SH-SY5Y (cell line): ENCODE results near the gene LRP2.

Experiments
- GATA2 ChIP-seq: IDR thresholded peaks from 2 replicates; pipeline ENCODE4 v1.6.1; 2011; ENCODE audit warnings: mild to moderate bottlenecking, low read depth, low read length
- GATA3 ChIP-seq: IDR thresholded peaks from 2 replicates; pipeline ENCODE4 v1.6.1; 2011; ENCODE audit warnings: low read depth, mild to moderate bottlenecking, low read length, moderate library complexity

The LRP2 gene

GRCh38 chr2:169193618-169194017, 168.7 kb downstream of the LRP2 start:
- TF ChIP-seq GATA2 (no peak), GATA3 (no peak)

GRCh38 chr2:169190197-169190775, 172.0 kb downstream of the LRP2 start:
- TF ChIP-seq GATA3 = no peak
- TF ChIP-seq GATA2 = no peak

DNA sequence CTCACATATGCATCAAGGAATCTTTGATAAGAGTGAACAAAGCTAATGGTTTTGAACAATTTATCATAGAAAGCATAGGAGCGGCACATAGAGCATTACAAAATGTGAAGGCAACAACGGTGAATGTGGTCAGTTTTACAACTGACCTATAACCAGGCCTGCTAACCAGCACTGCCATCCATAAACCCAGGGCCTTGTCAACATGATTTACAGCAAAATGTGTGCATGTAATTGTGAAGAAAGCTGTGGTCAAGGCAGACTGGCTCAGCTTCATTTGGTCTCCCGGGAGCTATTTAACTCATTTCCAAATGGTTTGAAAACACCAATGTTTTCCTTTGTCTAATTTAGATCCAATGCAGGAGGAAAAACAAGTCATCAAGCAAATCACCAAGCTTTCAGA, 173.2 kb downstream of the LRP2 start:
- no peak for TF ChIP-seq GATA2
- TF ChIP-seq GATA3 = no peak

GRCh38 chr2:169185711-169186110, 176.6 kb downstream of the LRP2 start:
- no peak for TF ChIP-seq GATA3
- no peak for TF ChIP-seq GATA2

- TF ChIP-seq GATA3 (no peak), GATA2 (no peak)
Observed at GRCh38 chr2:169184074-169184473, 178.3 kb downstream of the LRP2 start.

GRCh38 chr2:169182573-169182972, 179.8 kb downstream of the LRP2 start:
- TF ChIP-seq GATA2 (no peak), GATA3 (no peak)

DNA sequence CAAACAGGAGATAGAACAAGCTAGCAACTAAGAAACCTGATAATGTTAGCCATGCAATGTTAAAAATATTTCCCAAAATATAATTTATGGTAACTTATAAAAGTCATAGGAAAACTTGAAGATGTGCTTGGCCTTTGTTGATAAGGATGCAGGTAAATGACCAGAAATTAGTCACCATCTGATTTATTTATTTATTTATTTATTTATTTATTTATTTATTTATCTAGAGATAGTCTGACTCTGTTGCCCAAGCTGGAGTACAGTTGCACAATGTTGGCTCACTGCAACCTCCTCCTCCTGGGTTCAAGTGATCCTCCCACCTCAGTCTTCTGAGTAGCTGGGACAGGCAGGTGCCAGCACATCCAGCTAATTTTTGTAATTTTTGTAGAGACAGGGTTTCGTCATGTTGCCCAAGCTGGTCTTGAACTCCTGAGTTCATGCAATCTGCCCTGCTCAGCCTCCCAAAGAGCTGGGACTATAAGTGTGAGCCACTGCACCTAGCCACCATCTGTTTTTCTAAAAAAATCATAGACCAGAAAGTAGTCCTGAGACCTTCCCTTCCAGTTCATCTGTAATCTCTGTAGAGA, 183.4 kb downstream of the LRP2 start:
- TF ChIP-seq GATA3 (no peak), GATA2 (no peak)

DNA sequence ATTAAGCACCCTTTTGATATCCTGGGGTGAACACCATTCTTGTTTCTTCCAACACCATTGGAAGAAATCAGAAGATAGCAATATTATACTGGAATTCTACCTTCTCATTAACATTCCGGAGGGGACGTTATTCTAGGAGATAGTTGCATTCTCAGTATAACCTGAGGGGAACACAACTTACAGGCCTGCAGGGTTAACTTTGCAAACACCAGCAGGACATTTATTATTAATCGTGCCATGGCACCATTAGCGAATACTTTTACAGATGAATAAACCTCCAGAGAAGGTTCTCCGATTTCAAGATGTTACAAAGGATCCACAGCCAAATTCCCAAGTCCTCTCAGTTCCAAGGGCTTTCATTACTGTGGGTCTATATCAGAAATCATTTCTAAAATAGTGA, 184.0 kb downstream of the LRP2 start:
- no peak for TF ChIP-seq GATA2
- TF ChIP-seq GATA3 = no peak

GRCh38 chr2:169175112-169175511, 187.2 kb downstream of the LRP2 start:
- TF ChIP-seq GATA3 (no peak), GATA2 (no peak)

DNA sequence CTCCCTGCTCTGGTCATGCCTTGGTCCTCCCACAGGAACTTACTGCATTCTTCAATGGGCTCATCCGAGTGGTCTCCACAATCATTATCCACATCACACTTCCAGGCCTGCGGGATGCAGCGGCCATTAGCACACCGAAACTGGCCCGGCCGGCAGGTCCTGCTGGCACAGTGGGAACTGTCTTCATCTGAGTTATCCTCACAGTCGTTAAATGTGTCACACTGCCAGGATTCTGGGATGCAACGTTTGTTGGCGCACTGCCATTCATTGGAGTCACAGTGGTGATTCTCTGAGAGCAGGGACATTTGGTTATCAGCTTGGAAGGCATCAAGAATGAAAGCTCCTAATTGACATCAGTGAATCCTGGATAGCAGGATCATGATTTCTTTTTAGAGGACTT, 188.5 kb downstream of the LRP2 start:
- TF ChIP-seq GATA3 = no peak
- no peak for TF ChIP-seq GATA2

DNA sequence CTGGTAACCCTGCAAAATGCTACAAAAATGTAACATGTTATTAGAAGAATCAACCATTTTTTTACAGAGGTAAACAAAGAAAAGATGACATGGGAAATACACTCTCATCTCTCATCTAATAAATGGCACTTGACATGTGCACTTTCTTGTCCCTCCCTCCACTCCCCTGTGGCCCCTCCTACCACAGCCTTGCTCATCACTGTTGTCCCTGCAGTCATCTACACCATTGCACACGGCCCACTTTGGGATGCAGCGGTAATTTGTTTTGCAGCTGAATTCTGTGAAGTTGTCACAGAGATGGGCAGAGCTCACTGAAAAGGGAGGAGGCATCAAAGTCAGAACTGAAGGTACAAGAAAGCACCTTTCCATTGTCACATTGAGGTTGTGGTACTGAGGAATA, 189.4 kb downstream of the LRP2 start:
- TF ChIP-seq GATA2 (no peak), GATA3 (no peak)

DNA sequence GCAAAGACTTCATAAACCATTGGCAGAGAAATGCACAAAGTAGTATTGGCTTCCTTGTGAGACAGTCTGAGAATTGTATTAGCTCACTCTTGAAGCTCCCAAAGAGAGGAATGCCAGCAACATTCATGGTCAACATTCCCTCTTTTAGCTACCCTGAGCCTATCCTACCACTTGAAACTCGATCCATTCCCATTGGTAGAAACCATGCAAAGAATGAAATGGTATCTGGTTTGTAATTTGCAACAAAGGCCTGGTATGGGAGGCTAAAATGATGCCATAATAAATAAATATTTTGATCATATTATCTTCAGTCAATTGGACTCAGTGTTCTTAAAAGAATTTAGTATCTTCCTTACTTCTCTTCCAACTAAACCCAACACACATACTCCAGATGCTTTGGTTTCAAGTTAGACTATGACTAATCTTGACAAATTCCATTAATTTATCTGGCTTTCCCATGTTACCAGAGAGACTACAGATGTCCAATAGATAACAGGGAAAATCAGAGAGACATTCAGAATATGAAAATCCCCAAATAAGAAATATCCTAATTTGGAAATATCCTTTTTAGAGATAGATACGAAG, 190.1 kb downstream of the LRP2 start:
- TF ChIP-seq GATA3 (no peak), GATA2 (no peak)

GRCh38 chr2:169165791-169166190, 196.5 kb downstream of the LRP2 start:
- TF ChIP-seq GATA2 (no peak), GATA3 (no peak)

DNA sequence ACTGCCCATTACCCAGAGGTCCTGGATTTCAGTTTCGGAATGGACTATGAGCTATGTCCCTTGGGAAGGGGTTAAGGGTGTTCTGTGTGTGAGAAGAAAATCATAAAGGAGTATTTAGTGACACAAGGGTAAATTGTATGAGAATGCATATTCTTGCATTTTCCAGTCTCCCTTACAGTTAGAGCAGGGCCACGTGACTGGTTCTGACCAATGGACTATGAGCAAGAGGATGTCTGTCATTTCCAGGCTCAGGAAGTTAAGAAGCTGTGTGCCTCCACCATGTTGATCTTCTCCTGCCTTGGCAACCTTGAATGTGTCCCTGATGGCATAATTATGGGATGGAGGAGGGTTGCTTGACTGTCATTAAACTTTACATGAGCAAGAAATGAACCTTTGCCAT, 198.0 kb downstream of the LRP2 start:
- TF ChIP-seq GATA3 (no peak), GATA2 (no peak)

GRCh38 chr2:169162613-169163012, 199.7 kb downstream of the LRP2 start:
- TF ChIP-seq GATA2 (no peak), GATA3 (no peak)

DNA sequence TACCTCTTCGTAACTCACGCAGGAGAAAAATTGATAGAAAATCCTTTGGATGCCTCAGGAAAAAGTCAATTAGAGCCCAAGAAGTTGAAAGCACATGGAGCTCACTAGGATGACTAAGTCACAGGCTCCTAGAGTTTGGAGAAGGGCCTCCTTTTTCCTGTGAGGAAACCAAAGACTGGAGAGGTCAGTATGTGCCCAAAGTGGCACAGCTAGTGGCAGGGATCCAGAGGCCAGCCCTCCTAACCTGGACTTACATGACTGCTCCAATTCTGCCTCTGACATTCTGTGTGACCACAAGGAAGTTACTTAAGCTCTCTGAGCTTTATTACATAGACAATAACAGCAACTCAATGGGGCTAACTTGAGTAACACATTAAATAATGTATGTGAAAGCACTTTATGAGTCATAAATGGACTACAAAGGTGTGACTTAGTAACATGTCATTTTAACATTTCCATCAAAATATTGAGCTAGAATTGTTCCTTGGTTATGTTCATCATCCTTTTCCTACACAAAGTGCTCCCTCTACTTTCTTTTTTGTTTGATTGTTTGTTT, 201.3 kb downstream of the LRP2 start:
- no peak for TF ChIP-seq GATA2
- no peak for TF ChIP-seq GATA3
